Astrocyte (in vitro differentiated cells and primary cell): ENCODE measurements around the gene HPGD. TPM values are rescaled to one million over a fixed set of nuclear protein-coding genes. Genes with fewer than 3 reads are reported as not detected.

Source experiments
- DNase-seq: peaks from one replicate; pipeline ENCODE4 v3.0.0-alpha.2; 2010; ENCODE audit warnings: low read depth
- FAIRE-seq: peaks from 2 replicates; lab custom pipeline; 2011; peaks lifted over from hg19 to GRCh38; lab: Jason Lieb, UNC
- H2AFZ ChIP-seq: 2 replicates; pipeline ENCODE4 v1.6.0; 2012; ENCODE audit warnings: low read depth, low read length, inconsistent platforms
- H3K27ac ChIP-seq: 2 replicates; pipeline ENCODE4 v1.5.1; 2011; ENCODE audit warnings: low read depth, low read length, inconsistent platforms
- H3K27me3 ChIP-seq: 2 replicates; pipeline ENCODE4 v1.6.0; 2011; ENCODE audit warnings: low read length, inconsistent platforms; ENCODE audit not compliant: insufficient read depth
- H3K36me3 ChIP-seq: 2 replicates; pipeline ENCODE4 v1.5.1; 2011; ENCODE audit warnings: low read length, inconsistent platforms; ENCODE audit not compliant: insufficient read depth
- H3K4me1 ChIP-seq: 2 replicates; pipeline ENCODE4 v1.5.1; 2011; ENCODE audit warnings: low read length, inconsistent platforms; ENCODE audit not compliant: insufficient read depth
- H3K4me2 ChIP-seq: 2 replicates; pipeline ENCODE4 v1.6.0; 2012; ENCODE audit warnings: low read length, inconsistent platforms
- H3K4me3 ChIP-seq: 2 replicates; pipeline ENCODE4 v1.5.1; 2011; ENCODE audit warnings: low read depth, mild to moderate bottlenecking, low read length, inconsistent platforms; ENCODE audit not compliant: insufficient read depth
- H3K79me2 ChIP-seq: 2 replicates; pipeline ENCODE4 v1.6.0; 2012; ENCODE audit warnings: mild to moderate bottlenecking, low read length, inconsistent platforms; ENCODE audit not compliant: insufficient read depth
- H3K9ac ChIP-seq: 2 replicates; pipeline ENCODE4 v1.6.0; 2012; ENCODE audit warnings: mild to moderate bottlenecking, low read length, inconsistent platforms
- H3K9me3 ChIP-seq: 2 replicates; pipeline ENCODE4 v1.5.1; 2012; ENCODE audit warnings: low read depth, mild to moderate bottlenecking, low read length, inconsistent platforms; ENCODE audit not compliant: insufficient read depth
- H4K20me1 ChIP-seq: 2 replicates; pipeline ENCODE4 v1.6.0; 2012; ENCODE audit warnings: low read length, inconsistent platforms; ENCODE audit not compliant: insufficient read depth
- H3K27ac Mint-ChIP-seq: one replicate; pipeline ENCODE4 v1.8.0; 2021; ENCODE audit warnings: mild to moderate bottlenecking, mixed read lengths; ENCODE audit not compliant: unreplicated experiment
- H3K27me3 Mint-ChIP-seq: one replicate; pipeline ENCODE4 v1.8.0; 2021; ENCODE audit warnings: low read depth, mixed read lengths; ENCODE audit not compliant: unreplicated experiment
- H3K36me3 Mint-ChIP-seq: one replicate; pipeline ENCODE4 v1.8.0; 2021; ENCODE audit warnings: low read depth, mixed read lengths; ENCODE audit not compliant: unreplicated experiment
- H3K4me1 Mint-ChIP-seq: one replicate; pipeline ENCODE4 v1.8.0; 2021; ENCODE audit warnings: low read depth, mixed read lengths; ENCODE audit not compliant: unreplicated experiment
- H3K4me3 Mint-ChIP-seq: one replicate; pipeline ENCODE4 v1.8.0; 2021; ENCODE audit warnings: mild to moderate bottlenecking, moderate library complexity, mixed read lengths; ENCODE audit not compliant: unreplicated experiment
- H3K9me3 Mint-ChIP-seq: one replicate; pipeline ENCODE4 v1.8.0; 2021; ENCODE audit warnings: mild to moderate bottlenecking, mixed read lengths; ENCODE audit not compliant: unreplicated experiment
- EZH2 ChIP-seq: IDR thresholded peaks from 2 replicates; pipeline ENCODE4 v1.6.1; 2012; ENCODE audit warnings: mild to moderate bottlenecking, low read length, inconsistent platforms; ENCODE audit not compliant: insufficient read depth
- total RNA-seq: library from RNA; stranded (reverse); gene quantifications from 2 replicates; pipeline ENCODE4 v1.2.1, GENCODE V29; 2021
- TF ChIP-seq, protein P1 (sequence below): IDR thresholded peaks from 2 replicates; pipeline ENCODE4 v1.5.1; 2011; ENCODE audit warnings: low read depth, mild to moderate bottlenecking, inconsistent platforms, low read length, moderate library complexity; ENCODE audit not compliant: insufficient read depth

The HPGD gene
- total RNA-seq, 1 donor from 2014 or later: 0.20 TPM

DNA sequence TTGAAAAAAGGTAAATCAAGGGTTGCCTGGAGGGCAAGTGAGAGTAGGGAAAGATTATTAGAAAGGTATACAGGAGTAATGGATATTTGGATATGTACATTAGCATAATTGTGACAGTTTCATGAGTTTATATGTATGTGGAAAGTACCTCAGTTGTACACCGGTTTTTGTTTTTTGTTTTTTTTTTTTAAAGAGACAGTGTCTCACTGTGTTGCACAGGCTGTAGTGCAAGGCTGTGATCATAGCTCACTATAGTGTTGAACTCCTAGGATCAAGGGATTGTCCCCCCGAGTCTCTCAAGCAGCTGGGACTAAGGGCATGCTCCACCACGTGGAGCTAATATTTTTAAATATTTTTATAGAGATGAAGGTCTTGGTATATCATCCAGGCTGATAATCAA lies 15.3 kb upstream of the HPGD start:
- TF ChIP-seq, protein P1, sequence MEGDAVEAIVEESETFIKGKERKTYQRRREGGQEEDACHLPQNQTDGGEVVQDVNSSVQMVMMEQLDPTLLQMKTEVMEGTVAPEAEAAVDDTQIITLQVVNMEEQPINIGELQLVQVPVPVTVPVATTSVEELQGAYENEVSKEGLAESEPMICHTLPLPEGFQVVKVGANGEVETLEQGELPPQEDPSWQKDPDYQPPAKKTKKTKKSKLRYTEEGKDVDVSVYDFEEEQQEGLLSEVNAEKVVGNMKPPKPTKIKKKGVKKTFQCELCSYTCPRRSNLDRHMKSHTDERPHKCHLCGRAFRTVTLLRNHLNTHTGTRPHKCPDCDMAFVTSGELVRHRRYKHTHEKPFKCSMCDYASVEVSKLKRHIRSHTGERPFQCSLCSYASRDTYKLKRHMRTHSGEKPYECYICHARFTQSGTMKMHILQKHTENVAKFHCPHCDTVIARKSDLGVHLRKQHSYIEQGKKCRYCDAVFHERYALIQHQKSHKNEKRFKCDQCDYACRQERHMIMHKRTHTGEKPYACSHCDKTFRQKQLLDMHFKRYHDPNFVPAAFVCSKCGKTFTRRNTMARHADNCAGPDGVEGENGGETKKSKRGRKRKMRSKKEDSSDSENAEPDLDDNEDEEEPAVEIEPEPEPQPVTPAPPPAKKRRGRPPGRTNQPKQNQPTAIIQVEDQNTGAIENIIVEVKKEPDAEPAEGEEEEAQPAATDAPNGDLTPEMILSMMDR: no peak
- TF ChIP-seq EZH2: no peak
- no peaks in the 10 kb centered on the region for H3K9me3 Mint-ChIP-seq
- no peak overlapping the region for H3K27ac ChIP-seq

DNA sequence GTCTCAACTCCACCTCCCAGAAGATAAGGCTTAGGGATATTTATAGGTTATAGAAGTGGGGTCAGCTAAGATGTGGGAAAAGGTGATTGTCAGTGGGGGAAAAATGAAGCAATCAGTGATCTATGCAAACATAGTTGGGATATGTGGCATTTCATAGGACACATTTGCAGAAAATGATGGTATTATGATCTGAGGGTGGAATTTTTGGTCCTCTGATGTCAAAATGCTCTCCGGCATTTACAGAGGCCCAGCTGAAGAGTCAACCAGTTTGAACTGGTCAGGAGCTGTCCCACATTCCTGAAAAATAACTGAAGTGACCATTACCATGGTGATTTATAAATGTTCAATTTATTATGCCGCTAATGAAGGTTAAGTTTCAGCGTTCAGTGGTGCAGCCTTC lies 12.2 kb upstream of the HPGD start:
- no peaks in the 10 kb centered on the region for H3K36me3 Mint-ChIP-seq
- H3K4me1 Mint-ChIP-seq: no peaks in the 10 kb centered on the region
- Histone ChIP-seq H3K79me2 (no peaks in the 10 kb centered on the region), H3K9ac (no peak overlapping the region), H2AFZ (no peak overlapping the region), H3K4me2 (no peak overlapping the region), H3K4me1 (no peaks in the 10 kb centered on the region), H3K27me3 (no peaks in the 10 kb centered on the region), H3K9me3 (no peaks in the 10 kb centered on the region), H3K27ac (no peak overlapping the region), H3K4me3 (no peak overlapping the region), H4K20me1 (no peaks in the 10 kb centered on the region), H3K36me3 (no peaks in the 10 kb centered on the region)
- no peak for TF ChIP-seq EZH2
- TF ChIP-seq, protein P1: no peak
- H3K27me3 Mint-ChIP-seq: no peaks in the 10 kb centered on the region
- H3K9me3 Mint-ChIP-seq: no peaks in the 10 kb centered on the region
- DNase-seq (no peak), FAIRE-seq (no peak)
- H3K27ac Mint-ChIP-seq: no peak overlapping the region
- H3K4me3 Mint-ChIP-seq: no peak overlapping the region

More for the DNA sequence above, 15.3 kb upstream of the HPGD start:
- no peak overlapping the region for H2AFZ ChIP-seq
- H3K4me1 Mint-ChIP-seq: no peaks in the 10 kb centered on the region
- H3K79me2 ChIP-seq: no peaks in the 10 kb centered on the region
- H4K20me1 ChIP-seq: no peaks in the 10 kb centered on the region
- H3K4me2 ChIP-seq: no peak overlapping the region
- no peak overlapping the region for H3K4me3 Mint-ChIP-seq
- no peak overlapping the region for H3K27ac Mint-ChIP-seq
- no peaks in the 10 kb centered on the region for H3K36me3 ChIP-seq
- H3K4me3 ChIP-seq: no peak overlapping the region
- H3K9ac ChIP-seq: no peak overlapping the region
- DNase-seq (no peak), FAIRE-seq (no peak)
- no peaks in the 10 kb centered on the region for H3K36me3 Mint-ChIP-seq
- H3K27me3 ChIP-seq: no peaks in the 10 kb centered on the region
- H3K27me3 Mint-ChIP-seq: no peaks in the 10 kb centered on the region
- H3K4me1 ChIP-seq: no peaks in the 10 kb centered on the region
- no peaks in the 10 kb centered on the region for H3K9me3 ChIP-seq

DNA sequence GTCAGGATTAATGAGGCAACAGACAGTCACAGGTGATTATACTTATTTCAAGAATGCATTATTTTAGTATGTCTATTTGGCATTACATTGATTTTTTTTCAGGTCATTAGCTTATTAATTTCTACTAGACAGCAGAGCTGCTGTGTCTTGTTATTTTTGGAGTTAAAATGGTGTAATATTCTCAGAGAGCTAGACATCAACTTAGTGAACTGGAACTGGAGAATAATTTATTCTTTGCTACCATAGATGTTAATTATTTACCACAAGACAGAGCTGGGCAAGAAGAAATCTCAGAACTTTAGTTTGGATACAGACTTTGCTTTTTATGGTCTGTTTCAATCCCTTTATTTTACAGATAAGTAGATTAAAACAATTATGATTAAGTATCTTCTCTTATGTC lies 10.2 kb upstream of the HPGD start:
- TF ChIP-seq, protein P1: no peak
- no peak for TF ChIP-seq EZH2
- no peak overlapping the region for H3K9ac ChIP-seq
- FAIRE-seq (no peak), DNase-seq (no peak)
- Mint-ChIP-seq H3K4me3 (no peak overlapping the region), H3K27ac (no peak overlapping the region), H3K9me3 (no peaks in the 10 kb centered on the region), H3K27me3 (no peaks in the 10 kb centered on the region), H3K4me1 (no peaks in the 10 kb centered on the region), H3K36me3 (no peaks in the 10 kb centered on the region)
- no peaks in the 10 kb centered on the region for H3K36me3 ChIP-seq
- H3K4me1 ChIP-seq: no peaks in the 10 kb centered on the region
- no peaks in the 10 kb centered on the region for H3K79me2 ChIP-seq
- no peak overlapping the region for H2AFZ ChIP-seq
- no peaks in the 10 kb centered on the region for H3K27me3 ChIP-seq
- no peak overlapping the region for H3K27ac ChIP-seq
- no peak overlapping the region for H3K4me2 ChIP-seq
- H4K20me1 ChIP-seq: no peaks in the 10 kb centered on the region
- H3K4me3 ChIP-seq: no peak overlapping the region
- no peaks in the 10 kb centered on the region for H3K9me3 ChIP-seq
